ENCODE data around the gene SLC37A4.
"Not testable (repeated sequence)": the region's sequence is repeated elsewhere in the genome, so short reads cannot be mapped to it uniquely, and the experiment has no call there.

The SLC37A4 gene

GRCh38 chr11:119030329-119031047 is at the start of gene SLC37A4:
Gene SLC37A4, minus strand, starts transcription at chr11:119030877.
- H3K4me3 ChIP-seq (ENCODE audit: low read depth in 1 of 2, low read length in 2 of 2) = peak within 1 kb of the TSS; percentile 76 to 88
- peak within 1 kb of the TSS; percentile 62 for H3K27ac ChIP-seq (ENCODE audit: low read length)
- H3K4me1 ChIP-seq (ENCODE audit: control insufficient read depth in 1 of 2, insufficient read depth in 2 of 2, low read length in 2 of 2) = peaks cover 0 to 11% of the 10 kb centered on the region in 2 donors
- peaks cover 3 to 18% of the 10 kb centered on the region in 2 donors for H3K36me3 ChIP-seq (ENCODE audit: control insufficient read depth in 1 of 2, insufficient read depth in 2 of 2, low read length in 2 of 2)
- H3K9me3 ChIP-seq (ENCODE audit: control insufficient read depth in 1 of 2, low read length in 2 of 2) = no peaks in the 10 kb centered on the region
- no peaks in the 10 kb centered on the region for H3K27me3 ChIP-seq (ENCODE audit: low read depth, low read length)

- no peaks in the 10 kb centered on the region for H3K27me3 ChIP-seq (ENCODE audit: low read depth, low read length)
- no peaks in the 10 kb centered on the region for H3K9me3 ChIP-seq (ENCODE audit: control insufficient read depth in 1 of 2, low read length in 2 of 2)
- H3K27ac ChIP-seq (ENCODE audit: low read length) = no peak overlapping the region
- no peak overlapping the region for H3K4me3 ChIP-seq (ENCODE audit: low read depth in 1 of 2, low read length in 2 of 2)
- peaks cover 57 to 76% of the 10 kb centered on the region in 2 donors for H3K36me3 ChIP-seq (ENCODE audit: control insufficient read depth in 1 of 2, insufficient read depth in 2 of 2, low read length in 2 of 2)
- H3K4me1 ChIP-seq (ENCODE audit: control insufficient read depth in 1 of 2, insufficient read depth in 2 of 2, low read length in 2 of 2) = no peaks in the 10 kb centered on the region
Observed at GRCh38 chr11:119078675-119079420, 48.2 kb upstream of the SLC37A4 start.

- H3K27ac ChIP-seq (ENCODE audit: low read length) = no peak overlapping the region
- H3K9me3 ChIP-seq (ENCODE audit: control insufficient read depth in 1 of 2, low read length in 2 of 2) = no peaks in the 10 kb centered on the region
- H3K4me1 ChIP-seq (ENCODE audit: control insufficient read depth in 1 of 2, insufficient read depth in 2 of 2, low read length in 2 of 2) = no peaks in the 10 kb centered on the region
- no peaks in the 10 kb centered on the region for H3K27me3 ChIP-seq (ENCODE audit: low read depth, low read length)
- no peak overlapping the region for H3K4me3 ChIP-seq (ENCODE audit: low read depth in 1 of 2, low read length in 2 of 2)
- peaks cover 67 to 86% of the 10 kb centered on the region in 2 donors for H3K36me3 ChIP-seq (ENCODE audit: control insufficient read depth in 1 of 2, insufficient read depth in 2 of 2, low read length in 2 of 2)
Observed at GRCh38 chr11:119077839-119078238, 47.2 kb upstream of the SLC37A4 start.

- Histone ChIP-seq H3K27ac (ENCODE audit: low read length) (peak within 1 kb of the TSS; percentile 97), H3K4me1 (ENCODE audit: control insufficient read depth in 1 of 2, insufficient read depth in 2 of 2, low read length in 2 of 2) (peaks cover 6 to 27% of the 10 kb centered on the region in 2 donors), H3K4me3 (ENCODE audit: low read depth in 1 of 2, low read length in 2 of 2) (peak within 1 kb of the TSS; percentile 98 to 99), H3K27me3 (ENCODE audit: low read depth, low read length) (no peaks in the 10 kb centered on the region), H3K9me3 (ENCODE audit: control insufficient read depth in 1 of 2, low read length in 2 of 2) (no peaks in the 10 kb centered on the region), H3K36me3 (ENCODE audit: control insufficient read depth in 1 of 2, insufficient read depth in 2 of 2, low read length in 2 of 2) (peaks cover 15 to 28% of the 10 kb centered on the region in 2 donors)
Observed at GRCh38 chr11:119067371-119068222, 36.9 kb upstream of the SLC37A4 start, which contains the start of gene VPS11. Gene VPS11, plus strand, starts transcription at chr11:119067818. Its CDS starts 6 bp downstream, at chr11:119067824.

- Histone ChIP-seq H3K27ac (ENCODE audit: low read length) (no peak overlapping the region), H3K36me3 (ENCODE audit: control insufficient read depth in 1 of 2, insufficient read depth in 2 of 2, low read length in 2 of 2) (peaks cover 5 to 9% of the 10 kb centered on the region in 2 donors), H3K27me3 (ENCODE audit: low read depth, low read length) (no peaks in the 10 kb centered on the region), H3K4me3 (ENCODE audit: low read depth in 1 of 2, low read length in 2 of 2) (no peak overlapping the region), H3K4me1 (ENCODE audit: control insufficient read depth in 1 of 2, insufficient read depth in 2 of 2, low read length in 2 of 2) (peaks cover 6 to 27% of the 10 kb centered on the region in 2 donors), H3K9me3 (ENCODE audit: control insufficient read depth in 1 of 2, low read length in 2 of 2) (no peaks in the 10 kb centered on the region)
Observed at GRCh38 chr11:119065369-119065768, 34.7 kb upstream of the SLC37A4 start.

- Histone ChIP-seq H3K27ac (ENCODE audit: low read length) (no peak overlapping the region), H3K36me3 (ENCODE audit: control insufficient read depth in 1 of 2, insufficient read depth in 2 of 2, low read length in 2 of 2) (no peaks in the 10 kb centered on the region), H3K4me3 (ENCODE audit: low read depth in 1 of 2, low read length in 2 of 2) (no peak overlapping the region), H3K9me3 (ENCODE audit: control insufficient read depth in 1 of 2, low read length in 2 of 2) (no peaks in the 10 kb centered on the region), H3K4me1 (ENCODE audit: control insufficient read depth in 1 of 2, insufficient read depth in 2 of 2, low read length in 2 of 2) (peaks cover 3 to 16% of the 10 kb centered on the region in 2 donors), H3K27me3 (ENCODE audit: low read depth, low read length) (no peaks in the 10 kb centered on the region)
Observed at GRCh38 chr11:119062779-119063178, 32.1 kb upstream of the SLC37A4 start.

DNA sequence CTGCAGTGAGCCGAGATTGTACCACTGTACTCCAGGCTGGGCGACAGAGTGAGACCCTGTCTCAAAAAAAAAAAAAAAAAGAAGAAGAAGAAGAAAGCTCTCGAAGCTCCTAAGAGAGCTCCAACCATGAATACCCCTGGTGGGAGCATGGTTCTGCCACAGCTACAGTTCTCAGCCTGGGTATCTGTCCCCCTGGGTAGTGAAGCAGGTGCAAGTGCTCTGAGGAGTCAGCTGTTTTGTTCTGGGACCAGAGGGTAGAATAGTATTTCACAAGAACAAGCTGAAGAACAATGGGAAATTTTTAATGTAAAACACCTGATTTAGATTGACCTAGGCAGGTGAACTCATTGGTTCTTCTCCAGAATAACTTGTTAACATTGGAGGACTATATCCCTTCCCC is 30.6 kb upstream of the SLC37A4 start:
- H3K4me3 ChIP-seq (ENCODE audit: low read depth in 1 of 2, low read length in 2 of 2) = no peak overlapping the region
- no peaks in the 10 kb centered on the region for H3K9me3 ChIP-seq (ENCODE audit: control insufficient read depth in 1 of 2, low read length in 2 of 2)
- H3K36me3 ChIP-seq (ENCODE audit: control insufficient read depth in 1 of 2, insufficient read depth in 2 of 2, low read length in 2 of 2) = no peaks in the 10 kb centered on the region
- no peaks in the 10 kb centered on the region for H3K27me3 ChIP-seq (ENCODE audit: low read depth, low read length)
- no peak overlapping the region for H3K27ac ChIP-seq (ENCODE audit: low read length)
- H3K4me1 ChIP-seq (ENCODE audit: control insufficient read depth in 1 of 2, insufficient read depth in 2 of 2, low read length in 2 of 2) = peaks cover 3 to 15% of the 10 kb centered on the region in 2 donors

- peaks cover 8 to 25% of the 10 kb centered on the region in 2 donors for H3K4me1 ChIP-seq (ENCODE audit: control insufficient read depth in 1 of 2, insufficient read depth in 2 of 2, low read length in 2 of 2)
- not testable (repeated sequence) for H3K36me3 ChIP-seq (ENCODE audit: control insufficient read depth in 1 of 2, insufficient read depth in 2 of 2, low read length in 2 of 2); H3K4me3 ChIP-seq (ENCODE audit: low read depth in 1 of 2, low read length in 2 of 2); H3K27ac ChIP-seq (ENCODE audit: low read length); H3K27me3 ChIP-seq (ENCODE audit: low read depth, low read length); H3K9me3 ChIP-seq (ENCODE audit: control insufficient read depth in 1 of 2, low read length in 2 of 2)
Observed at GRCh38 chr11:119059128-119059527, 28.5 kb upstream of the SLC37A4 start.

DNA sequence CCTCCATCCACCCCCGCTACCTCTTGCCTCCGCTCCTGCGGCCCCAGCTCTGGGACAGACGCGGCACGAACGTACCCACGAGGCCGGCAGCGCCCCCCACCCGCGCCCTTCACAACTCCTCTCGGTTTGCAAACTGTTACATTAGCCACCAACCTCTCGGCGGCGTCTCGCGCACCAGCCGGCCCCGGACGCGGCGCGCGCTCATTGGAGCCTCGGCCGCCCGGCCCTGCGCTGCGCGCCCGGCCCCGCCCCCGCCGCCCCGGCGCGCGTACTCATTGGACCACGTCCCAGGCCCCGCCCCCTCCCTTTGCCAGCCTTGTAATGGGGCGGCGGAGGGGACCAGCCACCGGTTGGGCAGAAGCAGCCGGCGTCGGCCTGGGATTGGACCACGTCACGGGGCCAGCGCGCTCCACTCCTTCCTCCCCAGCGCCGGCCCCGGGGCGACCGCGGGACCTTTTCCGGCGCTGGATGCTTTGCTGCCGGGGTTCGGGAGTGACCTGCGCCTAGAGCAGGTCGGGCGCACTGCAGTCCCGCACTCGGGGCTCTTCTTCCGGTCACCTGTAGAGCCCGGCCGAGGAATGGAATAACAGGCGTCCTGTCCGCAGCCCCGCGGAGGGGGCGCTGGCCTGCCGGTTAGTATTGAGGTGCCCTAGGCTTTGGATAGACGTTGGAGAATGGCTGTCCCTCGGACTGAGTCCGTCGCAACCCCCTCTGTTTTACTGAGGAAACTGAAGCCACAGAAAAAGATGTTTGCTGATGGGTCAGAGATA is 26.5 kb upstream of the SLC37A4 start, which contains the start of gene HYOU1:
Gene HYOU1 (minus strand): TSS at position 206 of the 770 bp plus-strand sequence. CDS start 1,045 bp downstream, outside the sequence.
- H3K4me3 ChIP-seq (ENCODE audit: low read depth in 1 of 2, low read length in 2 of 2) = peak within 1 kb of the TSS; percentile 89 to 90
- H3K36me3 ChIP-seq (ENCODE audit: control insufficient read depth in 1 of 2, insufficient read depth in 2 of 2, low read length in 2 of 2) = peaks cover 21 to 24% of the 10 kb centered on the region in 2 donors
- H3K27me3 ChIP-seq (ENCODE audit: low read depth, low read length) = no peaks in the 10 kb centered on the region
- H3K9me3 ChIP-seq (ENCODE audit: control insufficient read depth in 1 of 2, low read length in 2 of 2) = no peaks in the 10 kb centered on the region
- H3K4me1 ChIP-seq (ENCODE audit: control insufficient read depth in 1 of 2, insufficient read depth in 2 of 2, low read length in 2 of 2) = peaks cover 8 to 25% of the 10 kb centered on the region in 2 donors
- H3K27ac ChIP-seq (ENCODE audit: low read length) = peak within 1 kb of the TSS; percentile 92

- no peaks in the 10 kb centered on the region for H3K9me3 ChIP-seq (ENCODE audit: control insufficient read depth in 1 of 2, low read length in 2 of 2)
- peak overlapping the region; percentile 56 for H3K27ac ChIP-seq (ENCODE audit: low read length)
- peaks cover 8 to 25% of the 10 kb centered on the region in 2 donors for H3K4me1 ChIP-seq (ENCODE audit: control insufficient read depth in 1 of 2, insufficient read depth in 2 of 2, low read length in 2 of 2)
- peaks cover 28 to 31% of the 10 kb centered on the region in 2 donors for H3K36me3 ChIP-seq (ENCODE audit: control insufficient read depth in 1 of 2, insufficient read depth in 2 of 2, low read length in 2 of 2)
- peak overlapping the region; percentile 78 to 90 for H3K4me3 ChIP-seq (ENCODE audit: low read depth in 1 of 2, low read length in 2 of 2)
- no peaks in the 10 kb centered on the region for H3K27me3 ChIP-seq (ENCODE audit: low read depth, low read length)
Observed at GRCh38 chr11:119056421-119056999, 25.8 kb upstream of the SLC37A4 start.

Measured in muscle layer of duodenum (tissue), 2 donors.